HepG2 (cell line): ENCODE measurements around the gene GALNT18. TPM values are rescaled to one million over a fixed set of nuclear protein-coding genes. Genes with fewer than 3 reads are reported as not detected.
"Not testable (repeated sequence)": the region's sequence is repeated elsewhere in the genome, so short reads cannot be mapped to it uniquely, and the experiment has no call there.

Experiments
- ATAC-seq: fragments of 200-7000 bp; cut with Tn5 transposase; 3 replicates; pipeline ENCODE4 v1.9.1; 2020; ENCODE audit warnings: mild to moderate bottlenecking, moderate library complexity
- BruUV-seq: library from RNA; stranded (reverse); fragments of 400-500 nt; replicated peaks from 2 replicates; lab custom pipeline; 2021; lab: Mats Ljungman, UMichigan
- CTCF ChIA-PET: fragments of 300-600 bp; formaldehyde crosslinking; extraction: SDS; loops from one replicate; lab custom pipeline; 2021; ENCODE audit warnings: low total read pairs, inconsistent platforms, low intra/inter-chr PET ratio; lab: Yijun Ruan, JAX
- POLR2A ChIA-PET: fragments of 350-600 bp; sonication (Branson Sonifier 250); formaldehyde crosslinking; loops from one replicate; lab custom pipeline; 2020; ENCODE audit warnings: antibody characterized with exemption, inconsistent platforms; lab: Yijun Ruan, JAX
- DNase-seq: peaks from one replicate; pipeline ENCODE4 v3.0.0-alpha.2; 2015; ENCODE audit warnings: low spot score
- FAIRE-seq: peaks from 3 replicates; lab custom pipeline; 2011; peaks lifted over from hg19 to GRCh38; lab: Jason Lieb, UNC
- H2AFZ ChIP-seq: one replicate; pipeline ENCODE4 v1.6.1; 2011; ENCODE audit warnings: low read length, inconsistent platforms
- H3K27ac ChIP-seq: fragments of 300-600 bp; 3 replicates; pipeline ENCODE4 v1.8.0; 2011; ENCODE audit warnings: mixed run types, mild to moderate bottlenecking, mixed read lengths, low read length, inconsistent platforms; ENCODE audit not compliant: insufficient read depth; ENCODE audit errors: extremely low read length
- H3K27me3 ChIP-seq, 2 experiments: fragments of 200-600 bp in 1 of 2; 2 replicates in 1 of 2; 3 replicates in 1 of 2; pipeline versions ENCODE4 v1.6.0 to v1.8.0; 2011; ENCODE audit warnings: low read length in 2 of 2, mild to moderate bottlenecking in 2 of 2, moderate library complexity in 2 of 2, inconsistent platforms in 1 of 2; ENCODE audit not compliant: insufficient read depth in 2 of 2, control insufficient read depth in 1 of 2
- H3K36me3 ChIP-seq, 2 experiments: fragments of 200-600 bp in 1 of 2; replicated peaks in 1 of 2; 2 replicates in 1 of 2; 3 replicates in 1 of 2; pipeline versions ENCODE4 v1.5.1 to v1.8.0; 2011; ENCODE audit warnings: low read length in 2 of 2, inconsistent platforms in 1 of 2; ENCODE audit not compliant: insufficient read depth in 2 of 2, control insufficient read depth in 1 of 2
- H3K4me1 ChIP-seq: 2 replicates; pipeline ENCODE4 v1.5.1; 2012; ENCODE audit warnings: low read length, inconsistent platforms; ENCODE audit not compliant: insufficient read depth
- H3K4me2 ChIP-seq: 2 replicates; pipeline ENCODE4 v1.6.0; 2011; ENCODE audit warnings: low read depth, low read length, inconsistent platforms
- H3K4me3 ChIP-seq, 3 experiments: fragments of 200-600 bp in 1 of 3; sonication (generic), shearing (Covaris generic) in 1 of 3; replicated peaks in 1 of 3; 2 replicates each; pipeline ENCODE4 v1.5.1; 2011 to 2016; ENCODE audit warnings: low read length in 3 of 3, inconsistent platforms in 2 of 3, low read depth in 2 of 3, mild to moderate bottlenecking in 2 of 3, control low read depth in 1 of 3, mixed read lengths in 1 of 3; ENCODE audit not compliant: insufficient read depth in 1 of 3
- H3K79me2 ChIP-seq: one replicate; pipeline ENCODE4 v1.6.1; 2011; ENCODE audit warnings: low read length, inconsistent platforms; ENCODE audit not compliant: insufficient read depth
- H3K9ac ChIP-seq: 2 replicates; pipeline ENCODE4 v1.6.0; 2011; ENCODE audit warnings: mild to moderate bottlenecking, low read depth, low read length, inconsistent platforms; ENCODE audit not compliant: insufficient read depth
- H3K9me3 ChIP-seq: 2 replicates; pipeline ENCODE4 v1.5.1; 2012; ENCODE audit warnings: mild to moderate bottlenecking, low read length
- H4K20me1 ChIP-seq: 2 replicates; pipeline ENCODE4 v1.6.0; 2011; ENCODE audit warnings: inconsistent platforms, mild to moderate bottlenecking, low read length, moderate library complexity; ENCODE audit not compliant: insufficient read depth
- KDM5B ChIP-seq: sonication (generic); formaldehyde crosslinking; IDR thresholded peaks from 2 replicates; pipeline ENCODE4 v1.4.0; 2020; ENCODE audit warnings: missing genetic modification reagents, mild to moderate bottlenecking, borderline replicate concordance
- SP4 ChIP-seq: sonication (generic); formaldehyde crosslinking; IDR thresholded peaks from 2 replicates; pipeline ENCODE4 v1.8.1; 2023; ENCODE audit warnings: mild to moderate bottlenecking, missing genetic modification reagents
- WGBS: methylation state at CpG from one replicate; pipeline ENCODE4 v1.1.6; 2017; ENCODE audit warnings: low lambda C conversion rate; 5-methylcytosine and 5-hydroxymethylcytosine counted together
- in situ Hi-C: cut with HindIII; loops from 2 replicates; pipeline ENCODE4 v1.10.0; 2017; ENCODE audit warnings: low pct_unique_long_range_greater_than_20kb; ENCODE audit not compliant: extremely low pct_ligation_motif_present
- intact Hi-C: fragments of 100-400 bp; cut with micrococcal nuclease; formaldehyde crosslinking; loops from one replicate; pipeline ENCODE4 v1.10.0; 2022; ENCODE audit not compliant: unreplicated experiment
- polyA plus RNA-seq, 8 experiments: library from polyadenylated mRNA; depleted of rRNA in 3 of 8; stranded (reverse) in 7 of 8; unstranded in 1 of 8; fragments of >200 nt; fragmentation: Illumina TruSeq in 4 of 8; extraction: Trizol in 4 of 8; gene quantifications; 2 replicates each; pipeline versions ENCODE4 v1.2.1 to v1.2.3, GENCODE V29; 2011 to 2016; ENCODE audit warnings: low read depth in 4 of 8, missing spikeins in 1 of 8, mixed read lengths in 1 of 8; ENCODE audit not compliant: insufficient read depth in 1 of 8
- total RNA-seq, 5 experiments: library from RNA; depleted of rRNA; stranded (reverse); fragments of >200 nt; fragmentation: Illumina TruSeq; extraction: Trizol; gene quantifications; 2 replicates each; pipeline ENCODE4 v1.2.3, GENCODE V29; 2016; ENCODE audit warnings: low read depth in 1 of 5

The GALNT18 gene
- total and polyA plus RNA-seq, 2 of the 13 experiments (the other 11 are each of a cell fraction or from before 2014, with no cell fraction given): 0.11 TPM; not detected in 1

DNA sequence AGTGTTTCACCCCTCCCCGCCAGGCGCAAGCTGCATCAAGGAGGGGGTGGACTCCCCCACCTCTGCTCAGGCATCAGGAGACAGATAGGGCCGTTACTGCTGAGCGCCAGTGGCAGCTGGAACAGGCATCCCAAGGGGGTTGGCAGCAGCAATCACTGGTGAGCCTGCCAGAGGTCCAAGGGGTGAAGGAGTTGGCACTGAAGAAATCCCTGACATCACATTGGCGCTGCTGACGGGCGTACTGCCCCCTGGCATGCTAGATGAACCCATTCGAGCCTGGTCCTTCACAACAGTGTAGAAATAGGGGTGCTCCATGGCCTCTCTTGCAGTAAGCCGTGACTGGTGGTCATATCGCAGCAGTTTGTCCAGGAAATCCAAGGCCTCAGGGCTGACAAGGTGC, 270.0 kb downstream of the GALNT18 start:
- H4K20me1 ChIP-seq, H3K4me3 ChIP-seq, H3K4me1 ChIP-seq, H3K36me3 ChIP-seq, H3K9ac ChIP-seq, FAIRE-seq, H3K27me3 ChIP-seq, intact Hi-C loops, H3K9me3 ChIP-seq, H3K4me2 ChIP-seq, H3K79me2 ChIP-seq, BruUV-seq, POLR2A ChIA-PET, ATAC-seq, in situ Hi-C loops, CTCF ChIA-PET, H2AFZ ChIP-seq, H3K27ac ChIP-seq, DNase-seq: not testable (repeated sequence)
- WGBS: 42% methylated on average over 8 of the region's 10 CpGs

DNA sequence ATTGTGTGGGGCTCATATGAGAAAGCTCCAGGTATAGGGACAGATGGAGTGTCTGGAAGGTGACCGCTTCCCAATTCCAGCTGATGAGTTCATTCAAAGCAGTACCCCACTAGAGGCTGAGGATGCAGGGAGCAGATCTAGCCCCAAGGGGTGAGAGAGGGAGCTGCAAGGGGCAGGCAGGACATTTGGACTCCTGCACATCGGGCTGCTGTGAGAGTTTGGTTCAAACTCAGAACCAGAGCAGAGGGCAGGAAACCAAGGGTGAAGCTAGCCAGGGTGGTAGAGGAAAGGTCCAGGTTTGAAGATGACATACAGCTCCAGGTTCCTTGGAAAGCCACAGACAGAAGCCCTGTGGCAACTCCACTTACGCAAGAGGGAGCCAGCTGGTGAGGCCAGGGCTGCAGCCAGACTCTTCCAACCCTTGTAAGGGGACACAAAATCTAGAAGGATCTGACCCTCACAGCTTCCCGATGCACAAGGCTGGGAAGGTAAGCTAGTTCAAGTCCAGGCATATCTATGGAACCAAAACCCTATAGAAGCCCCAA, 270.7 kb downstream of the GALNT18 start:
- ChIA-PET POLR2A (no interaction called here), CTCF (no interaction called here)
- WGBS: 52% methylated on average over 4 of the region's 4 CpGs

More for the DNA sequence above, 270.7 kb downstream of the GALNT18 start:
- in situ Hi-C loops: no loop called here
- intact Hi-C loops: no loop called here
- no peak overlapping the region for H3K9ac ChIP-seq
- H2AFZ ChIP-seq: no peak overlapping the region
- DNase-seq: no peak
- no peaks in the 10 kb centered on the region for H3K79me2 ChIP-seq
- H3K4me1 ChIP-seq: no peaks in the 10 kb centered on the region
- BruUV-seq: no TSS peak
- H4K20me1 ChIP-seq: no peaks in the 10 kb centered on the region
- H3K4me3 ChIP-seq: no peak overlapping the region
- no peak overlapping the region for H3K27ac ChIP-seq
- no peak for TF ChIP-seq KDM5B (CRISPR knock-in tag)
- no peak for TF ChIP-seq SP4 (CRISPR knock-in tag)
- no peak for FAIRE-seq
- H3K36me3 ChIP-seq: no peaks in the 10 kb centered on the region
- H3K27me3 ChIP-seq: peaks cover 2% of the 10 kb centered on the region in 2 experiments; a peak in 3 of 5 replicates
- no peak for ATAC-seq
- no peak overlapping the region for H3K4me2 ChIP-seq
- no peaks in the 10 kb centered on the region for H3K9me3 ChIP-seq
